Activated gamma-delta T cell treated with anti-CD3 and anti-CD28 coated beads, Interleukin-2, amount 50 U/mL, for 16 hours (primary cell): ENCODE measurements around the gene SLC35F1.
"Not testable (repeated sequence)": the region's sequence is repeated elsewhere in the genome, so short reads cannot be mapped to it uniquely, and the experiment has no call there.

Experiments used
- DNase-seq: peaks from one replicate; pipeline ENCODE4 v3.0.0-alpha.2; 2020; ENCODE audit warnings: low read depth

SLC35F1 gene

GRCh38 chr6:117927866-117928265 lies 20.8 kb downstream of the SLC35F1 start:
- DNase-seq, result no peak

GRCh38 chr6:117928833-117929232 lies 21.8 kb downstream of the SLC35F1 start:
- no peak for DNase-seq

GRCh38 chr6:117929501-117929900 lies 22.4 kb downstream of the SLC35F1 start:
- no peak for DNase-seq

- no peak for DNase-seq
Observed at GRCh38 chr6:117930645-117931044, 23.6 kb downstream of the SLC35F1 start.

GRCh38 chr6:117932001-117932400 lies 24.9 kb downstream of the SLC35F1 start:
- no peak for DNase-seq

GRCh38 chr6:117932676-117933075 lies 25.6 kb downstream of the SLC35F1 start:
- no peak for DNase-seq

GRCh38 chr6:117933471-117933870 lies 26.4 kb downstream of the SLC35F1 start:
- DNase-seq, result no peak

- no peak for DNase-seq
Observed at GRCh38 chr6:117938311-117938995, 31.4 kb downstream of the SLC35F1 start.

GRCh38 chr6:117947234-117947633 lies 40.2 kb downstream of the SLC35F1 start:
- no peak for DNase-seq

GRCh38 chr6:117951783-117952182 lies 44.7 kb downstream of the SLC35F1 start:
- DNase-seq, result no peak

GRCh38 chr6:117955684-117956256 lies 48.7 kb downstream of the SLC35F1 start:
- DNase-seq, result no peak

- no peak for DNase-seq
Observed at GRCh38 chr6:117956386-117956785, 49.3 kb downstream of the SLC35F1 start.

GRCh38 chr6:117958536-117958935 lies 51.5 kb downstream of the SLC35F1 start:
- no peak for DNase-seq

- no peak for DNase-seq
Observed at GRCh38 chr6:117960877-117961276, 53.8 kb downstream of the SLC35F1 start.

GRCh38 chr6:117961301-117961700 lies 54.2 kb downstream of the SLC35F1 start:
- DNase-seq, result no peak

- DNase-seq, result not testable (repeated sequence)
Observed at GRCh38 chr6:117965763-117966162, 58.7 kb downstream of the SLC35F1 start.

GRCh38 chr6:117971637-117972036 lies 64.6 kb downstream of the SLC35F1 start:
- DNase-seq, result no peak

- no peak for DNase-seq
Observed at GRCh38 chr6:117974914-117975627, 68.0 kb downstream of the SLC35F1 start.

- DNase-seq, result no peak
Observed at GRCh38 chr6:117976030-117976651, 69.1 kb downstream of the SLC35F1 start.

GRCh38 chr6:117985916-117986315 lies 78.9 kb downstream of the SLC35F1 start:
- no peak for DNase-seq

GRCh38 chr6:117986396-117986795 lies 79.3 kb downstream of the SLC35F1 start:
- DNase-seq, result no peak

- DNase-seq, result no peak
Observed at GRCh38 chr6:117989086-117989485, 82.0 kb downstream of the SLC35F1 start.

GRCh38 chr6:117990151-117990550 lies 83.1 kb downstream of the SLC35F1 start:
- DNase-seq, result no peak
